Putamen (tissue), 1 donor: ENCODE measurements around the gene BEND5.
A peak's percentile ranks its signal among the peaks of the same experiment; 100 is the strongest.

Experiments used
- DNase-seq: peaks from one replicate; pipeline ENCODE4 v3.0.0-alpha.2; 2016; ENCODE audit warnings: low spot score

The BEND5 gene

DNA sequence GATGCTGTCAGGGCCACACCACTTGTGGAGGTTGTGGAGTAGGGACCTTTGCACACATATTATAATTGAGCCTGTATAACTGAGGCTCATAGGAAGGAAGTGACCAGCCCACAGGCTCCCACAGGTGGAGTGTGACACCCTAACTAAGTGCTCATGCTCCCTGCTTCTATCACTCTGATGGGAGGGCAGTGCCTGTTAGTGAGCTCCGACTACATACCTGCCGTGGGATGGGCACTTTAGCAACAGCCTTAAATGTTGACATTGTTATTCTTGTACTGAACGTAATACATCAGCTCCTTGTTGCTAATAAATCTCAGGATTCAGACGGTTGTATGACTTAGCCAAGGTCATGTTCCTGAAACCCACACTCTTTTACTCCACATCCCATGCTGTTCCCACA, 58.0 kb downstream of the BEND5 start:
- DNase-seq: no peak

DNA sequence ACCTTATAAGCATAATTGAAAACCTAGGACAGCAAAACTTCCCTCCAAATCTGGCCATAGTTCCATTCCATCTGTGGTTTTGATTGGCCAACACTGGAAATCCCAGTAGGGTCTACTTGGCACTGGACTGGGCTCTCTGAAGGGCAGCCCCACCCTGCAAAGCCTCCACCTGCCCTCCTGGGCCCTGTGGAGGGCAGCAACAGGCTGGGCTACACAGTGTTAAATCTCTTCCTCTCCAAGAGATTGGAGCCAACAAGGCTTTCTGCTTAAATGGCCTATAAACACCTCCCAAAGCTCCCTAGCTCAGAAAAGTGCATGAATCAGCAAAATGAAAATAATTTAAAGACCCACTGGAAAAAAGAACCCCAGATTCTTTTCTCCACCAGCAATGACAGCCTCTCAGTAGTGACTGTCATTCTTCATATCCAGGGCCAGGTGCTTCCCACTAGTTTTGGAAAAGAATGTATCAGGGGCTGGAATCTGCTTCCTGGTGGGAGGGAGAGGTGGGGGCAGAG, 58.5 kb downstream of the BEND5 start:
- no peak for DNase-seq

DNA sequence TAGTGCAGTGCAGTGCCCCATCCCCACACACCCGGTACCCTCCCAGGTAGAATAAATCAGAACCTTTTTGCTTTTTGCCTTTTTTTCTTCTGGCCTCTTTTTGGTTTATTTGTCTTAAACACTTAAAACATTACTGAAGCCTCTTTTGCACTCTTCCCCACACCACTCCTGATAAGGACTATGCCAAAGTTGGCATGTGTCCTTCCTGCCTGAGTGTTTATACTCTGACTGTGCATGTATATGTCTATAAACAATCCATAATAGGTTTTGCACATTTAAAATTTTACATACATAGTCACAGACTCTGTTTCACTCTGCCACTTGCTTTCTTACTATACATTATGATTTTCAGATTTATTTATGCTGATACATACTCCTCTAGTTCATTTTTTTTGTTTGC, 59.6 kb downstream of the BEND5 start:
- no peak for DNase-seq

DNA sequence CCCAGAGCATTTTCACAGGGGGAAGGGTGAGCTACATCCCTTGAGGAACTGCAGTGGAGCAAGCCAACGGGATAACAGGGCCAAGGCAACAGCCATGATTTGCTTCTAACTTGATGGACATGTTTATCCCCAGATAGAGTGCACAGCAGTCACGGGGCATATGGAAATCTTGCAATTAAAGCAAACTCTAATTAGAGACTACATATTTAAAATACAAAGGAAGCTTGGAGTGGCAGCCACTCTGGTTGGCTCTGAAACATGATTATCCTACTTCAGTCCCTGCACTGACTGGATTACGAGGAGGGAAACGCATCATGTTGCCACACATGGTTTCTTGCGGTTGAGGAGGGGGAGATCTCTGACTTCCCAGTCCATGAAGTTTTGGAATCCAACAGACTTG, 60.8 kb downstream of the BEND5 start:
- DNase-seq: no peak

DNA sequence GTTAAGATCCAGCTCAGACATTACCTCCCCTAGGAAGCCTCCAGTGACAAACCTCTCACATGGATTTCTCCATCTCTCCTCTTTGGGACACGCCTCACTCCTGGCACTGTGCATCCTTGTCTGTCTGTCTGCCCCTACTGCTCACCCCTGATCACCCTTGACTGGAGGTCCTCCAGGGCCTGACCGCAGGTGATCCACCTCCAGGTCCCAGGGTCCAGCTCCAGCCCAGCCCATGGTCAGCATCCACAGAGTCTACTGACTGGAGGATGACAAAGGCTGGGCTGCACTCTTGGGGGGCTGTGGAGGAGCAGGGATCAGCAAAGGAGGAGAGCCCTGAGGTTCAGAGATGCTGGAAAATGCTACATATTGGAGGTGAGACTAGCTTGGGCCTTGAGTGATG, 65.8 kb downstream of the BEND5 start:
- DNase-seq: no peak

DNA sequence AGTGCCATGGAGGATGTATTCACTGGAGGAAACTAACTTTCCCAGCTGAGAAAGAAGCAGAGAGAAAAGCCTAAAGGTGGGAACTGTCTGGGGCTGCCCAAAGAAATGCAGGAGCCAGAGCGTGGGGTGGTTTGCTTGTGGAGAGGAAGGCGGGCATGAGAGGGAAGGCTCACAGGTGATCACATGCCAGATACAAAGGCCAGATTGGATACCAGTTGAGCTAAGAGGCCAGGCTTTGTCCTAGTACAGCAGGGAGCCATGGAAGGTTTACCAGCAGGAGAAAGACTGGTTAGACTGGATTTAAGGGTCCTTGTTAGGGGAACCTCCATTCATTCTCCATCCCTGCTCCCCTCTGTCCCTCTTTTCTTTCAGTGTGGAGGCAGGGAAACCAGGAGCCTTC, 66.4 kb downstream of the BEND5 start:
- no peak for DNase-seq

DNA sequence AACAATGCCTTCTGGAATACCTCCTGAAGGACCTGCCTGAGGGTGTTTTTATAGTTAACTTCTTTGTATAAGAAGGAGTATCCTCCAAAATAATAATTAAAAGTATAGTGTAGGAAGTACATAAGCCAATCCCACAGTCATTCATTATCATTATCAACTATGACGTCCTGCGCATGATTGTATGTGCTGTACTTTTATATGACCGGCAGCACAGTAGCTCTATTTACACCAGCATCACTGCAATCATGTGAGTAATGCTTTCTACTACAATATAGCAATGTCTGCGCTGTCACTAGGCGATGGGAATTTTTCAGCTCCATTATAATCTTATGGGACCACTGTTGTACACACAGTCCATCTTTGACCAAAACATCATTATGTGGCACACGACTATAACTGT, 72.0 kb downstream of the BEND5 start:
- no peak for DNase-seq

DNA sequence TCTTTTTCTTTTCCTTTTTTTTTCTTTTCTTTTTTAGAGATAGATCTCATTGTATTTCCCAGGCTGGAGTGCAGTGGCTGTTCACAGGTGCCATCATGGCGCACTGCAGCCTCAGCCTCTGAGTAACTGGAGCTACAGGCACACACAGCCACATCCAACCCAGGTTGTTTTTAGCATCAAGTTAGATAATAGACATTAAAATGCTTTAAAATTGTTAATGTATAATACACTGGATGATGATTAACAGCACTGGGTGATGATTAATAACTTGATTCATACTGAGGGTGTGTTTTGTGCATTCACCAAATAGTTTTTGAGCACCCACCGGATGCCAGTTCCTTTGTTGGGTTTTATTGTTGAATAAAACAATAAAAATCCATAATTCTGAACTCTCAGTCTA, 75.2 kb downstream of the BEND5 start:
- DNase-seq: no peak

DNA sequence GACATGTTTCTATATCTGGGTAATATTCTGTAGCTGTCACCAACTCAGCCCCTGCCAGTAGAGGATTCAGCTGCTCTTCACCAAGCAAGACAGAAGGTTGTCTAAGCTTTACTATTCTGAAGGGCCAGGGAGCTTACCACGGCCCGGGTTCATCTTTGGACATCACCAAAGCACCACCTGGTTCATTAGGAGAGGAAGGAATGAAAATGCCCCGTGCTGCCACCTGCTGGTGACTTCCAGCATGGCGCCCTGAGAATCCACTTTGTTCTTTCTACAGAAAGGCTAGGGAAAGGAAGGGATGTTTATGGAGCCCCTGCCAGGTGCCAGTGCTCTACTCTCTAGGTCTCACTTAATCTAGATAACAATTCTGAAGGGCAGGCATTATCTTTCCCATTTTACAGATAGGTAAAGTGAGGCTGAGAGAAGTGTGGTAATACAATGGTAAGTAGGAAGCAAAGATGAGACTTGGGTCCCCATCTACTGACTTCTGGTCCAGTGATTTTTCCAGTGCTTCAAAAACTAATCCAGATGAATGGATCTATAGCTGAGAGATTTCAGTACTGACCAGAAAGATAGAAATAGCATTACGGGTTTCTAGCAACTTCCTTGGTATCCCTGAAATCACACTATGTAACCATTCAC, 79.5 kb downstream of the BEND5 start:
- no peak for DNase-seq

DNA sequence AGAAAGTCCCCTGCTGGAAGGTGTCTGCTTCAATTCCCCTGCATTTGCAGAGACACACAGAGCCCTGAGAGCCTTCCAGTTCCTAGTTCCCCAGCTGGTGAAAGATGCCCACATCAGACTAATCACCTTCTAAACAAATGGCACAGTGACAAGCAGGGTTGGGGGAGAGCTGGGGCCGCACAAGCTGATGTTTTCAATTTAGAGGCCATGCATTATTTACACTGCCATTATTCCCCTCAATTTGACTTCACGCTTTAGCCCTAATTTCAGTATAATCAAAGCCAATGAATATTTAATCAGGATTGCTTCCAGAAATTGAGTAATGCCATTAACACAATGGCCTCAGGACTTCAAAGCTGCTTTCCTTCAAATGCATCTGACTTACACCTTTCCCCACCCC, 81.5 kb downstream of the BEND5 start:
- no peak for DNase-seq

DNA sequence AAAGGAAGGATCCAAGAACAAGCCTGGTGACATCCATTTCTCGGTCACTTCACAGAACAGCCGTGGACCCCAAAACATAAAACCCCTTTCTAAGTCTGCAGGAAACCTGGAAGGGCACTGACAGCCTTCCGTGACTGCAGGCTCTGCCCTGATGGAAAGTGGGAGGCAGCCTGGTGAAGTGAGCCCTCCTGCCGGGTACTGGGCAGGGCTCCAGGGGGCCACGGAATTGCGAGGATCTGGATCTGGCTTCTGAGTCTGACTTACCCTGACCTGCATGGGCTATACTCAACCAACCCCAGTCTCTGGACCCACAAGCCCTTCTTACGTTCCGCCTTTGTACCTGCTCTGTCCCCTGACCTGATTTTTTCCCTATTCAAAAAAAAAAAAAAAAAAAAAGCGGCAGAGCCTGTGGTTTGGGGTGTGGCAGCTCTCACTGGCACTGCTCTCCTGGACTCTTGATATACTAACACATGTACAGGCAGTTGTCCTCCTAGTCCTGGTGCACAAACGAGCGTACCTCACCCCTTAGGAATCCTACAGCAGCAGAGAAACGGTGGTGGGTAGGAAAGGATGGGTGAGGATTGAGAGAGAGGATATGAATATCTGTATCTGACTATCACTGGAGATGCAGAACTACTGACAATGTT, 82.9 kb downstream of the BEND5 start:
- DNase-seq: no peak

DNA sequence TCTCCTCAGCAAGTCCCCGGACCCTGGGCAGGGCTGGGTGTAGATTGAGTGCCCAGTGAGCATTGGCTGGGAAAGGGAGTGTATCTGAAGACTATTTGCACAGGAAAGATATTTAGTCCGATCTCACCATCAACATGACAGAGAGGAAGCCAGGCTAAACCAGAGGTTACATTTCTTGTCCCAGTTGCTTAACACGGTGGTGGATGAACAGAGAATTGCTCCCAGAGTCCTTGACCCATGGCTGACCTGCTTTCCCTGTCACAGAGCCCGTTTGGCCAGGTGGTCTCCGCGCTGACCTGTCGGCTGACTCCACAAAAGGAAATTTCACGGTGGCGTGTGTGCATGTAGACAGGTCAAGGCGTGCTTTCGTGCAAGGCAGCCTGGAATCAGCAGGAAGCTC, 83.5 kb downstream of the BEND5 start:
- DNase-seq: no peak

DNA sequence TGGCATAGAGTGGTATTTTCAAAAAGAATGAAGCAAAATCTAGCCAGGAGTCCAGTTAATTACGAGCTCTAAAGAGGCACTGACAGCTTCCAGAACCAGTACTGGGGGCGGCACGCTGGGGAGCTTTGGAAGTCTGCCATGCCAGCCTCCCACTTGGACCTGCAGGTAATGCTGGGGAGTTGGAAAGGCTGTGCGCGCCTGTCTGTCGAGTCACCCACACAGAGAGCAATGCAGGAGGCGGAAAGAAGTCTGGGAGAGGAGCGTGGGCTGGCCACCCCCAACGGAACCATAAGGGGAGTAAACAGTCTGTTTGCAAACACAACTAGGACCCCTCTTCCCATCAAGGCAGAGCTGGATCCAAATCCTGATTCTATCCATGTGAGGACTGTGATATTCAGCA, 84.5 kb downstream of the BEND5 start:
- DNase-seq: peak; percentile 39

DNA sequence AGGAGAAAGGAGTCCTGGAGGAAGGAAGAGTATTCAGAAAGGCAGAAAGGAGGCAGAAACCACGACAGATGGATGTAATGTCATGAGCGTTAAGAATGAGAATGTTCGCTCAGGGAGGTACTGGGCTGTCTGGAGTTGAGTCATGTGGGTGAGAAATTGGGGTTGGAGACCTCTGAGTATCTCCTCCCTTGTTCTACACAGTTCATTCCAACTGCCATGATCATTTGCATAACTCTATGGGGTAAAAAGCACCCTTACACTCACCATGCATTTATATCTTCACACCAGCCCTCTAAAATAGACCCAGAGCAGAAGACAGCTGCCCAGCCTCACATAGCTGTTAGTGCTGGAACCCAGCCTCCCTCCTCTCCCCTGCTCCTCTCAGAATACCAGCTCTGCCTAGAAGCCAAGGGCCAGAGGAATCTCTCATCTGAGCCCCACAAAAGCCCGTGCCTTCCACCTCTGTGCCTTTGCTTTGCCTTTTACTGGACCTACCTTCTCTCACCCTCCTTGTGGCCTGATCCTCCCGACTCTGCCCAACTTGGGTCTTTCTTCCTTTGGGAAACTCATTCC, 85.2 kb downstream of the BEND5 start:
- no peak for DNase-seq

DNA sequence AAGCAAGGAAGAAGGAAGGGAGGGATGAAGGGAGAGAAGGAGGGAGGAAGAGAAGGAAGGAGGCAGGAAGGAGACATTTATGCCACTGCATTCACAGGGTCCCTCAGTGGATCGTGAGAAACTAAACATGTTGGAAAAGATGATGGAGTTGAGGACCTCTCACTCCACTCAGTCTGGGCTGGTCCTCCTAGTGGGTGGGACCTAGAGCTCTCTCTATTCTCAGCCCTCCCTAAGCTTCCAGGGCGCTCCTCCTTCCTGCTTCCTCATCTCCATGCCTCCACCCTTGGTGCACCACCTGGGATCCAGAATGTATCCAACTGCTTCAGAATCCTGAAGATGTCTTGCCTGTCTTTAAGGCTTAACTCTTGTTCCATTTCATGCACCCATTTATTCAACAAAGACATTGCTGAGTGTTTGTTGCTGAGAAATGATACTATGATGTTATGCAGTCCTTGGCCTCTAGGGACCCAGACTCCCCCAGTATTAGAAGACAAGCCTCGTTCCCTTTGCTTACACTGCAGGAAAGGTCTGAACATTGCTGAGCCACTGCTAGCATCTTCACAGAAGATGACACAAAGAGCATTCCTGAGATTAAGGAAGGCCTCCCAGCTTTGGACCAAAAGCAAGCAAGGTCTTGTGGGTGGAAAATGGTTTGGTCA, 88.5 kb downstream of the BEND5 start:
- no peak for DNase-seq

DNA sequence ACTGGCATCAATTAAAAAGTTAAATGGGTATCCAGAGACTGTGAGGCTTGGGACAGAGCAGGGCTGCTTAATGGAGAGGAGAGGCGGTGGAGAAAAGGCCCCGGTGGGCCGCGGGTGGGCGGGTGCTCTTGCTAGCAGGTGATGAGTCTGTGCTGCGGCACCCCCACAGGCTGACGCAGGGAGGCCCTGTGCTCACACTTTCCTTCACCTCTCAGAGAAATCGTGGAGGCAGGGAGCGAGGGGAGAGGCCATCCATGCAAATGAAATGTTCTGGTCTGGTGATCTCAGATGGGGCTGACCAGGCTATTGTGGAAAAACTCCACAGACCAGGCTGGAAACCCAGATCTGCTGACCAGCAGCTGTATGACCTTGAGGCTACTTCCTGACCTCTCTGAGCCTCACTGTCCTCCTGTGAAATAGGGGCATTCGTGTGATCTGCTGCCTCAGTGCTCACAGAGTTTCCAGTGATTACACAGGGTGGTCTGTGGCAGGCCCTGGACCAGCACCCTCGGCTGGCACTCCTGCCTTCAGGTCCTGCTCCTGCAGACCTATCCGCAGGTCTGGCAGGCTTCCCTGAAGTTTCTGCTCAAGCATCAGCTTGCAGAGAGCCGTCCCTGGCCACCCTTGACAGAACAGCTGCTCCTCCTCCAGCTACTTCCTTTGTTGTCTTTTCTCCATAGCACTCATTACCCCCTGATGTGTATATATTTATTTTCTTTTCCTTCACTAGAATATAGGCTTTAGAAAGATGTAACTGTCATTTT, 89.2 kb downstream of the BEND5 start:
- DNase-seq: no peak

DNA sequence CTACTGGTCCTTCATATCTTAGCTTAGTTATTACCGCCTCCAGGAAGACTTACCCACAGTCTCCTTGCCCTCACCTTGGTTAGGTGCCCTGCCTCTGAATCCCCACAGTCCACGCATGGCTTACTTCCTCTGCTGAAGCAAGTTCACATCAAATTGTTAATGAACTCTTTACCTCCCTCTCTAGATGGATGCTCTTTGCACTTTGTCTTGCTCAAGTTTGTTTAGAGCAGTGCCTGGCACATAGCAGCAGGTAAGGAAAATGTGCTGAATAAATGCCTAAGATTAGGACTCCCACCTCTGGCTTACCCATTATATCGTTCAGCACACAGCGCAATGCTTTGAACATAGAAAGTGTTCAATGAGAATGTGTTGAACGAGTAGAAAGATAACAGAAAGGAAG, 90.5 kb downstream of the BEND5 start:
- DNase-seq: no peak

DNA sequence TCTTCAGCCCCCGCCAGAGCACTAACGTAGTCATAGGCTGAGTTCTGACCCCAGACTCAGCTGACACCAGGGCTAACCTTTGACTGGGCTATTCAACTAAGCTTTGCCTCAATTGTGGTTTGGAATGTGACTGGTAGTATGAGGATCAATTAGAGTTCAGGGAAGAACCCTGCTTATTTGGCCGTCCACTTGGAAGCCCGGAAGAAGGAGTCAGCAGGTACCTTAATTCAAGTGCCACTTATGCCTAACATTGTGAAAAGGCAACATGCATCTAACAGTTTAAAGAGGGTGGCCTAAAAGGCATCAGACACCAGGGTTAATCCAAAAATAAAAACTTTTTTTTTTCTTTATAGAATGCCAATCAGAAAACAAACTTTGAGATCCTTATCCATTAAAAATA, 92.3 kb downstream of the BEND5 start:
- DNase-seq: no peak

DNA sequence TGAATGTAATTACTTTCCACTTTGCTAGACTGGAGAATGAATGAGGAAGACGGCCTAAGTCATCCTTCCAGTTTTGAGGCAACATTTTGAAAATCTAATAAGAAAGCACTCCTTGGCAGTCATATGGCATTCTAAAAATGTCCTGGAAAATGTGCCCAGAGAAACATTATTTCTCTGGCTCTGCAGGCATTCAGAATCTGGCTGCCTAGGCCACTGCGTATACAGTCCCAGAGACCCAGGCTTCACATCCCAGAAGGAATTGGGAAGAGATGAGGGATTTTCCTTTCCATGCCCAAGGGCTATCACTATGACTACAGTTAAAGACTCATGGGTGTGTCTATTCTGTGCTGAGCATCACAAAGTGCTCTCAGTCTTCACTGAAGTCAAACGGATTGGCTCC, 92.9 kb downstream of the BEND5 start:
- DNase-seq: no peak

DNA sequence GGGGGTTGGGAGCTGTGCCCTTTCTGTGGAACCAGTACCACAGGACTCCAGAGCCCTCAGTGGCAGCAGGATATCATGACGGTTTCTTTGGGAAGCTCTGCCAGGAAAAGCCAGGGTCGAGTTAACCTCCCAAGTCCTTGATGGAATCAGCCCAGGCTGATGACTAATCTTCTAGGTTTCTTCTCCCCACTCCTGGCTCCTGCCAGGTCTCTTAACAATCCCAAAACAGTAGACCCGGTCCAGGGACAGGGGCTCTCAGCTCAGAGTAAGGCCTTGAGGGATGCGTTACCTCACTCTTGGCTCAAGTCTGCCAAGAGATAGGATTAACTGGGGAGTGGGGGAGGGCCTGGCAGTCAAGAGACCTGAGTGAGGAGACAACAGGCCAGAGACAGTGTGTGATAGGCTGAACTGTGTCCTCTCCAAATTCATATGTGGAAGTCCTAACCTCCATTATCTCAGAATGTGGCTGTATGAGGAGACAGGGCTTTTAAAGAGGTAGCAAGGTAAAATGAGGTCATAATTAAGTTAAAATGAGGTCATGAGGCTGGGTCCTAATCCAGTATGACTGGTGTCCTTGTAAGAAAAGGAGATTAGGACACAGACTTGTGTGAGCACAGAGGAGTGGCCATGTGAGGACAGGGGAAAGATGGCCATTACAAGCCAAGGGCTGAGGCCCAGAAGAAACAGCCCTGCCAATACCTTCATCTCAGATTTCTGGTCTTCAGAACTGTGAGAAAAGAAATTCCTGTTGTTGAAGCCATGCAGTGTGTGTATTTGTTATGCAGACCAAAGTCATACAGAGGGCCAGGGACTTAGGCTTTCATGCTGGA, 95.0 kb downstream of the BEND5 start:
- DNase-seq: no peak

DNA sequence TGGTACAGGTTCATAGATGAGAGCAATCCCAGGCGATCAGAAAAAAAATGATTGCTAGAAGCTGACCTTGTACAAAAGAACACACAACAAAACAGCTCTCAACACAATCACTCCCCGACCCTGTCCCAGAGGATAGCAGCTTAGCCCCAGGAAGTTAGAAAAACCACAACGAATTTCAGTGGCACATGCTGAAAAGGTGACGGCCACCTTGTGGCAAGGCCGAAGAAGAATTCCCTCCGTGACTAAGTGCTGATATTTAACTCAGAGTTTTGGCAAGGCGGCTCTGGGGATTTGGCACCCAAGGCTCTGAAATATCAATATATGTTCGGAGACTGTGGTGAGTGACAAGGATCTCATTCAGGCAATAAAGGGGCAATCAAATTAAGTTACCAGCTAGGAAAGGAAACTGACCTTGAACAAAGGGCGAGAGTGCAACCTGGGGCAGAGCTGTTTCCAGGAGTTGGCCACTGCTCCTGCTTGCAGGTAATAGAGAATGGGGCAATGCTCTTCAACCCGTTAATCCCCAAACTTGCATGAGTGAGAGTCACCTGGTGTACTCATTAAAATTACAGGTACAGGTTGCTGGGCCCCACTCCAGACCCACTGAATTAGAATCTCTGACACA, 96.2 kb downstream of the BEND5 start:
- DNase-seq: no peak
